Dermis microvascular lymphatic vessel endothelial cell (primary cell): Measurements from ENCODE around the gene CTF1. TPM values are rescaled to one million over a fixed set of nuclear protein-coding genes. Genes with fewer than 3 reads are reported as not detected.

Source experiments
- DNase-seq, 2 donors: peaks; one replicate each; pipeline versions ENCODE4 v3.0.0 to v3.0.0-alpha.2; 2010; ENCODE audit warnings: low read depth in 2 of 2
- total RNA-seq: library from RNA; depleted of rRNA; stranded (reverse); fragments of >200 nt; gene quantifications from 2 replicates; pipeline ENCODE4 v1.2.1, GENCODE V29; 2014

CTF1 gene
- total RNA-seq, 1 donor from 2014 or later = 0.13 TPM

DNA sequence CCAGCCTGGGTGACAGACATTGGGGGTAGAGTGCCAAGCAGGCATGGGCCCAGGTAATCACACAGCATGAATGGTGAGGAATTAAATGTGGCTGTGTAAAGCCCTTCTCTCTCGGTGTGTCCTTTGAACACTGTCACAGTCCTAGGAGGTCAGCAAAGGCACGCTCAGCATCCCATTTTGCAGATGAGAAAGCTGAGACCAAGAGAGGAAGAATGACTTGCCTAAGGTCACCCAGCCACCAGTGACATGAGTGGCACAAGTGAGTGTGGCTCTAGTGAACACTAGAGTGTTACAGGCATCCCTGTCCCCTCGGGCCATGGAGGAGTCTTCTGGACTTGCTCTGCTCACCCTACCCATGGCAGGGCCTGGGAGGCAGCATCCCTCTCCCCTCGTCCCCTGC is 10.7 kb downstream of the CTF1 start:
- DNase-seq = no peak

DNA sequence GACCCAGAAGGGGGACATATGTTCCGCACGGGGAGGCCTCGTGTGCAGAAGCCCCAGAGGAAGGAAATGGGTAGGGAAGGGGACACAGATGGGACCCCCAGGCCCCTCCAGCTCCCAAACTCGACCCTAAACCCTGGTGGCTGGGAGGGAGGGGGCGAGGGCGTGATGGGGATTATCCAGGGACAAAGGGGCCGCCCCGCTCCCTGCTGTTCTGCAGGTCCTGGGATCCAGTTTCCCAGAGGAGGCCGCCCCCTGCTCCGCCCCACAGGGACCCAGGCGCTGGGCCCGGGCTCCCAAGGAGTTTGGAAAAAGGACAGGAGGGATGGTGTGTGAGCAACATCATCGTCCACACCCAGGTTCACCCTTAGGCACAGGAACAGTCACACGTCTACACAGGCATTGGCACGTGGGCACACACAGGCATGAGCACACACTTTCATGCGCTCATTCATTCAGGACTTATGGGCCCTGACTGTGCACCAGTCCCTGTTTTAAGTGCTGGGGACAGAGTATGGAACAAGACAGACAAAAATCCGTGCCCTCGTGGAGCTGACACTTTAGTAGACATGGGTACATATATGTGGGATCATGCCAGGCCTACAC is 14.1 kb downstream of the CTF1 start:
- DNase-seq = no peak

DNA sequence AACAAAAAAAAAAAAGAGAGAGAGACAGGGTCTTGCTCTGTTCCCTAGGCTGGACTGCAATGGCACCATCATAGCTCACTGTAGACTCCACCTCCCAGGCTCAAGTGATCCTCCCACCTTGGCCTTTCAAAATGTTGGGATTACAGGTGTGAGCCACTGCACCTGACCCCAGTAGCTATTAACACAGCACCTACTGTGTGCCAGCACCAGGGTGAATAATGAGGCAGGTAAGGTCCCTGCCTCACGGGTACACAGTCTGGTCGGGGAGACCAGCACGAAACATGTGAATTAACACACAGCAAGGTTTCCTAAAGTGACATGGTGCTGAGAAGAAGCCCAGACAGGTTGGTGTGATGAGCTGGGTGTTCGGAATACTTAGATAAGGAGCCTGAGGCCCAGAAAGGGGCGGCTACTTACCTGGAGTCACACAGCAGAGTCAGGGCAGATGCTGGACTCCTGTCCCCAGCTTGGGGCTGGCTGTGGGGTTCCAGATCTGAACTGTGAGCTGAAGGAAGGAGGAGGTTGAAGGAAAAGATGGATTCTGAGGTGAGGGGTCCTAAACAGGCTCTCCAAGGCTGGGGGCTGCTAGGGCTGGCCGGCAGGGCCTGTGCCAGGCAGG is 16.5 kb downstream of the CTF1 start:
- DNase-seq = no peak

DNA sequence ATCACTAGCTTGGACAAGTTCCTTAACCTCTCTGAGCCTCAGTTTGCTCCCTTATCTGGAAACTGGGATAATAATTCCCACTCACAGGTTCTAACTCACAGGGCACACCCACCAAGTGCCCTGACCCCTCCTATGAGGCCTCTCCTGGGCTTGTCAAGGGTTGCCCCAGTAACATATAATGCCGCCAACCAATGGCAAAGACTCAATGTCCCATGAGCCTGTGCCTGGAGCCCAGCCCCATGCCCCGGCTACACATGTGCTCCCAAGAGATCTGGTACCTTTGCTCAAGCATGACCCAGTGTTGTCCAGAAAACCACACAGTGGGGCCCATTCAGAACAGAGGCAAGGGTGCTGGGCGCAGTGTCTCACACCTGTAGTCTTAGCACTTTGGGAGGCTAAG is 18.4 kb downstream of the CTF1 start:
- no peak for DNase-seq

DNA sequence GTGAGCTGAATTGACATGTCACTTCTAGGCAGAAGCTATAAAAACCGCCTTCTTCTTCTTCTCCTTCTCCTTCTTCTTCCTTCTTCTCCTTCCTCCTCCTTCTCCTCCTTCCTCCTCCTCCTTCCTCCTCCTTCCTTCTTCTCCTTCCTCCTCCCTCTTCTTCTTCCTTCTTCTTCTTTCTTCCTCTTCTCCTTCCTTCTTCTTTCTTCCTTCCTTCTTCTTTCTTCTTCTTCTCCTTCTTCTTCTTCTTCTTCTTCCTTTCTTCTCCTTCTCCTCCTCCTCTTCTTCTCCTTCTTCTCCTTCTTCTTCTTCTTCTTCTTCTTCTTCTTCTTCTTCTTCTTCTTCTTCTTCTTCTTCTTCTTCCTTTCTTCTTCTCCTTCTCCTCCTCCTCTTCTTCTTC is 22.2 kb downstream of the CTF1 start:
- no peak for DNase-seq

DNA sequence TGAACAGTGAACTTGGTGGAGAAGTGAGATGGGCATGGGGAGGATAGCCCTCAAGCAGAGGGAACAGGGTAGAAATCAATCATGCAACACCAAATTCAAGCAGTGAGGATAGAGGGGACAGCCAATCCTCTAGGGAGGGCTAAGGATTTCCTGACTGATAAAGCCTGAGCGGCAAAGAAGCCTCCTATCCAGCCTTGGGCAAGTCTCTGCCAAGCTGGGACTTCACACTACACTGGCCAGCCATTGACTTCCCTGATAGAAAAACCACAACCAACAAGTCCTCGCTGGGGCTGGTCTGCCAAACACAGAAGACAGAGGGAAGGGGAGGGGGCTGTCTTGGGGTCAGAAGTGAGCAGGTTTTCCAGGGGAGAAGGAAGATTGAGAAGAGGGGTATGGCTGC is 24.5 kb downstream of the CTF1 start:
- DNase-seq = no peak

DNA sequence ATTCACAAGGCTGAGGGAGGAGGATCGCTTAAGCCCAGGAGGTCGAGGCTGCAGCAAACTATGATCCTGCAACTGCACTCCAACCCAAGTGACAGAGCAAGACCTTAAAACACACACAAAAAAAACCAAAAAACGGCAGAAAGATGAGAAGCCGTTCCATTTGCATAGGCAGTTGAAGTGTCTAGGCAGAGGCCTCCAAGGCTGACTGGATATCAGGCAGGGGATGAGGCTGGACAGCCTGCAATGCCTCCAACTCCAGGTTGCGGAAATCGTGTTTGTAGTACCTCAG is 25.0 kb downstream of the CTF1 start:
- DNase-seq = no peak

DNA sequence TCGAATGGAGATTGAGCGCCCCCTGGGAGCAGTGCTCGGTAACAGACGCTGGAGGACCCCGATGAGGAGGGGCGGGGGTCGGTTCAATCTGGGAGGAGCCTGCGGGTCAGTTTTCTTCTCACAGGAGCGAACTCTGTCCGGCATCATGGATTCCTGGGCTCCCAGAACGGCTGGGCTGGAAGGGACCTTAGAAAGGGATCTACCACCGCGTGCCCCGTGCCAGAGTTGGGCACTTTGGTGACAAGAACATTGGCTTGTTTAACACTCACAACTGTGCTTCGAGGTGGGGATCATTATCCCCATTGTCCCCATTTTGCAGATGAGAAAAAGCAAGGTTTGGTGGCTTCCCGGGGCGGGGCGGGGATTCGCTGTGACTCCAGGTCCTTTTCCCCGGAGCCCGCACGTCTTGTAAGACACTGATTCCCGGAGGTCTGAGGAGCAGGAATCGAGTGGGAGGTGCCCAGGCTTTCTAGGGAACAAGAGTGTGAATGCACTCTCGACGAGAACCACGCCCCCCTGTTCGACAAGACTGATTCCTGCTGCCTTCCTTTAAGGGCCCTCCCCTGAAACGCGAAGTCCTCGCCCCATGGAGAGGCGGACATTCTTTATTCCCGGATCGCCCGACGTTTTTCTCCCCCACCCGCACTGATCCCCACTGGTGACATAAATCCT is 25.5 kb downstream of the CTF1 start:
- peak; percentile 83 to 91 for DNase-seq

DNA sequence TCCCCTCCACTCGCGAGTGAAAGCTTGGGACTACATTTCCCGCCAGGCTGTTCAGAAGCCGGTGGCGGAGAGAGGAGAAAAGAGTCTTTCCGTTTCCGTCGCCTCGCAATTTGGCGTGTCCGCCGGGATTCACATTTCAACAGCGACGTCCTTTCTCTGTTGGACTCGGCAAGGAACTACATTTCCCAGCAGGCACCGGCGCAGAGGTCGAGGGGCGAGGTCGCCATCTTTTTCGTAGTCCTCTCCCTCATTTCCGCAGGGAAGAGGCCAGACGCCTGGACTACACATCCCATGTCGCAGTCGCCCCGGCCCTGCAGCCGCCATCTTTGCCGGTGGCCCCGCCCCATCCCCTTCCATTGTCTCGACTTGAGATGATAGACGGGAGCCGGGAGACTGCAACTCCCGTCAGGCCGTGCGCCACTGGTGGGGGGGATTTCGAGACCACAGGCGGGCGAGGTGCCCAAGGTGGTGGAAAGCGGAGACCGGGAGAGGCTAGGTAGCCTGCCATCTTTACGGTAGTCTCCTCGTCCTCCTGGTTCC is 26.1 kb downstream of the CTF1 start:
- peak; percentile 99 to 100 for DNase-seq

DNA sequence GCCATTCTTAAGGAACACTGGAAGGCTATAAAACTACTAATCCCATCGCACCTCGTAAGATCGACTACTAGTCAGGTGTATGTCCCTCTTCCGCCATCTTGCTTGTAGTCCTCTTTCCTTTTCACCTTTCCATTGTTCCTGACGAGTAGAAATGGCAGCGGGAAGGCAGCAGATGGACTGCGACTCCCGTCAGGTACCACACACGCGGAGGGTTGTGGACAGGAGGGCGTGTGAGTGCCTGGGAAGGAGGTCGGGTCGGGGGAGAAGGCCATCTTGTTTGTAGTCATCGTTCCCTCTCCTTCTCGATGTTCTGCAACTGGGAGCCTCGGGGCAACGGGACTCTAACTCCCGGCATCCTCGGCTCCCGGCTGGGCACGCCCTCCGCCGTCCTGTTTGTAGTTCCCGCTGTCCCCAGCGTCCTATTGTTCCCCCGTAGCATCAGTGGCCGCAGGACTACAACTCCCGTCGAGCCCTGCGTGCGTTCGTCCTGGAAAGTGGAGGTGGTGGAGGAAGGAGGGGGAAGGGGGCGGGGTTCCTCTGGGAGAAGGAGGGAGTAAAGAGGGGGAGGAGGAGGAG is 26.6 kb downstream of the CTF1 start:
- peak; percentile 98 to 100 for DNase-seq

DNA sequence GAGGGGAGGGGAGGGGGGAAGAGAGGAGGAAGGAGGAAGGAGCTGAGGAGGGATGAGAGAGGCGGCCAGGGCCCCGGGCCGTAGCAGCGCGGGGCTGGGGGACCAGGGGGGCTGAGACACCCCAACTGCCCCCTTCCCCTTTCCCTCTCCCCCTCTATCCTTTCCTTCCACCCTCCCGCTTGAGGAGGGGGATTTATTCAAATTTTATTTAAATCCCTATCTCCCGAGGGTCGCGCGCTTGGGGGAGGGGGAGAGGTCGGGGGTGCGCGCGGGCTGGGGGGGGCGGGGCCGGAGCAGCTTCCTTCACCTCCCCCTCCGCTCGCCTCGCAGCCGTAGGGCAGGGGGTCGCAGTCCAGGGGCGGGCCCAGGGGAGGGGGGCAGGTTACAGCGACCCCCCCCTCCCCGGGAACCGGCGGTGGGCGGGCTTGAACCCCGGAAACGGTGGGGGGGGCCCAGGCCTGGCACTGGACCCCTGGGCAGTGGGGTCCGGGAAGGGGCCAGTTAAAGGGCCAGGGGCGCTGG is 27.2 kb downstream of the CTF1 start, which contains the start of gene FBXL19:
Gene FBXL19 (plus strand): TSS at position 19 of the 522 bp plus-strand sequence. CDS start 2,183 bp downstream, outside the sequence.
- no peak for DNase-seq

DNA sequence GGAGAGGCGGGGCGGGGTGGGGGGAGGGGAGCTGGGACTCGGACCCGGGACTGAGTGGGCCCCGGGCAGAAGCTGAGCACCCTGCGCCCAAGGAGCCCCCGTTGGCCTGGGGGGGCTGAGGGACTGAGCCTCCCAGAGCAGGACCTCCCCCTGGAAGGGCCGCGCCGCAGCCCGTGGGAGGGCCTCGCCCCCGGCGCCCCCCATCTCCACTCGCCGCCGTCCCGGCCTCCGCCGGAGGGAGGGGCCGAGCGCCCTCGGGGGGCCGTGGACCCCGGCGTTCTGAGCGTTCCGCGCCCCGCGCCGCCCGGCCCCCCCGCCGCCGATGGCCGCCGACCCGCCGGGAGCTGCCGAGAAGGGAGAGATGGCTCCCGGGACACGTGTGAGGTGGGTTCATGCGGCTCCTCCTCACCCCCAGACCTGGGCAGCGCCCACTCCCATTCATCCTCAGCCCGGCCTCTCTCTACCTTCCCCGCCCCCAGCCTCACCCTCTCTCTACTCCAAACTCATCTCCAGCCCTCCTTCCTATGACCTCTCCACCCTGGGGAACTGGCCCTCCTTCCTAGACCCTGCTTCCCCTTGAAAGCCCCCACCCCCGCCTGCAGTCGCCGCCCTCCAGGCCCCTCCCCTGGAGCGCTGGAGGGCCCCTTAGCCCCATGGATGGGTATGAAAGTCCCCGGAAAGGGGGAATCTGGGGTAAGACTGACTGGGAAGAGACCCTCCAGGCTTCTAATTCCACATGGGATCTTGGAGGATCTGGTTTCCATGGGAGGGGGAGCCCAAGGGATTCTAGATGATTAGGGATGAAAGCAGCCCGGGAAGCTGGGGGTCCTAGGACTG is 27.9 kb downstream of the CTF1 start:
- no peak for DNase-seq

DNA sequence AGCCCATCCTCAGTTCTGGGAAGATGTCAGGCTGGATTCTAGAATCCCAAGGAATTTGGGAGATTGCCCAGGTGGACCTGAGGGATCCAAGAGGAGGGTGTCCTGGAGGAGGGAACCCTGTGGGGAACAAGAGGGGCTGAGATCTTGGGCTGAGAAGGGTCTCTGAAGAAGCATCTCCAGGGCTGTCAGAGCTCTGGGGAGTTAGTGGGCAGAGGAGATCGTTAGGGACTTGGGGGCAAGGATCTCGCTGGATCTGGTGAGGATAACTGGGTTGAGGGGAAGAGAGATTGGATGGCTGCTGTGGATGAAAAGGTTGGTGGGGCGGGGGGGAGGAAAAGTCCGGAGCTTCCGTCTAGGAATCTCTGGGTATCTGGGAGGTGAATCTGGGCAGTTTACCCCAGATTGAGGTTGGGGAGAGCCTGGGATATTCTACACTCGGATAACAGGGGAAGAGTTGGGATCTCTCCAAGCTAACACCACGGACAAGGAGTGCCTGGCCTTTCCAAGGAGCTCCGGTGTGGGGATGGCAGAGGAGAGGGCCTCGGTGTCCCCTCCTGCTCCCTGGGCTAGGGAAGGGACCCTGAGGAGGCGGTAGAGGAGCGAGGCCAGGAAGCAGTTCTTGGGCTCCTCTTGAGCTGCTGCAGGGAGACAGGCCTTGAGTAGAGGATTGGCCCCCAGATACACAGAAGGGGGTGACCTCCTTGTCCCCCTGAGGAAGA is 28.7 kb downstream of the CTF1 start:
- DNase-seq = no peak

DNA sequence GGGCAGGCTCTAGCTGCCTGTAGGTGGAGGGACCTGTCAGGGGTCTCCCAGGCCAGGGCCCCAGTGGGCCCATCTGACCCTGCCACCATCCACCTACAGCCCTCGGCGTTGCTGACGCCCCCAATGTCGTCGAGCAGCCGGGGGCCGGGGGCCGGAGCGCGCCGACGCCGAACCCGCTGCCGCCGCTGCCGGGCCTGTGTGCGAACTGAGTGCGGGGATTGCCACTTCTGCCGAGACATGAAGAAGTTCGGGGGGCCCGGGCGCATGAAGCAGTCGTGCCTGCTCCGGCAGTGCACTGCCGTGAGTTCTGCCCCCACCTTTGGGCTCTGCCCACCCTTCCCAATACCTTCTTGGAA is 29.2 kb downstream of the CTF1 start:
- no peak for DNase-seq

DNA sequence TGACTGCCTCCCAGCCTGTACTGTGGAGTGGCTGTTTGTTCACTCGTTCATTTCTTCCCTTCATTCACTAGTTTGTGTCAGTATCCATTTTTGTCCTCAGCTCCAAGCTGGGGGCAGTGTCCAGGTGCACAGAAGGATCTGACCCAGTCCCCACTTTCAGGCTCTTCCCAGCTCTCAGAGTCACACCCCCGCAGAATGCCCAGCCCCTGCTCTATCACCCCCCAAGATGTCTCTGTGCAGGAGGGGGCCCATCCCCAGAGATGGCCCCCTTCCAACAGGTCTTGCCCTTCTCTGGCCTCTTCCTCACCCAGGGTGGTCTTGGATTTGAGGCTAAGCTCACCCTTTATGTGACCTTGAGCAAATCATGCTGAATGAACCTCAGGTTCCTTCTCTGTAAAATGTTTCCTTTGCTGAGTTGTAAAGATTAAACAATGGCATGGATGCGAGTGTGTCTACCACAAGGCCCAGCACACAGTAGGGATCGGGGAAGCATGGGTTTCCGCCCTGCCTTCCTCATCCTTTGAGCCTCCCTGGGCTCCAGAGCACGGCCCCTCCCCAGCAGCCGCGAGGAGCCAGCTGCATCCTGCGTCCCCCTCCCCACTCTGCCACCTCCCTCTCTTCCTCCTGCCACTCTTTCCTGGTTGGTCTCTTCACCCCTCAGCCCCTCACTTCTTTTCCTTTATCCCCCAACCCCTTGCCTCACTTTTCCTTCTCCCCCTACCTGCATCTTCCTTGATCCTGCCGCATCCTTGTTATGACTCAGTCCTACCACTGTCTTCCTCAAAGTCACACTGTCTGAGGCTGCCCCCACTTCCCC is 29.8 kb downstream of the CTF1 start:
- no peak for DNase-seq

DNA sequence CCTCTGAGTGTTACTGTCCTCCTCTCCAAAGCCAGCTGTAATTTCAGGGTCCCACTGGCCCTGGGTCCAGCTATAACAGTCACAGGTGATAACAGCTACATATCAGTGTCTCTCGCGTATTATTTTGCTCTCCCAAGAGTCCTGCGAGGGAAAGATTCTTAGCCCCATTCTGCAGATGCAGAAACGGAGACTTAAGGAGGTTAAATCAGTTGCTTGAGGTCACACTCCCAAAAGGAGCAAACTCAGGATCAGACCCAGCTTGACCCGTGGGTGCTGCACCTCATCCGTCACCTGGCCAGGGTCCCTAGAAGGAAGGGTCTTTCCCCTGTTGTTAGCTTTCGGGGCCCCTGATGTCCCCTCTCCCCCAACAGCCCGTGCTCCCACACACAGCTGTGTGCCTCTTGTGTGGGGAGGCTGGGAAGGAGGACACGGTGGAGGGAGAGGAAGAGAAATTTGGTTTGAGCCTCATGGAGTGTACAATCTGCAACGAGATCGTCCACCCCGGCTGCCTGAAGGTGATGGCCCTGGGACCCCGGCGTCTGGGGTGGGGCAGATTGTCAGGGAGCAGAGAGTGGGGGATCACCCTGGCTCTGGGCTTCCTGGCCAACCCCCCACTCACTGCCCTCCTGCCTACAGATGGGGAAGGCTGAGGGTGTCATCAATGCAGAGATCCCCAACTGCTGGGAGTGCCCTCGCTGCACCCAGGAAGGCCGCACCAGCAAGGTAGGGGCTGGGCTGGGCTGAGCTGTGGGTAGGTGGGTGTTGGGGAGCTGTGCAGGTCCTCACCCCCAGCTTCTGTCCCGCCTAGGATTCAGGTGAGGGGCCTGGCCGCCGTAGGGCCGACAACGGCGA is 30.7 kb downstream of the CTF1 start:
- DNase-seq = no peak

DNA sequence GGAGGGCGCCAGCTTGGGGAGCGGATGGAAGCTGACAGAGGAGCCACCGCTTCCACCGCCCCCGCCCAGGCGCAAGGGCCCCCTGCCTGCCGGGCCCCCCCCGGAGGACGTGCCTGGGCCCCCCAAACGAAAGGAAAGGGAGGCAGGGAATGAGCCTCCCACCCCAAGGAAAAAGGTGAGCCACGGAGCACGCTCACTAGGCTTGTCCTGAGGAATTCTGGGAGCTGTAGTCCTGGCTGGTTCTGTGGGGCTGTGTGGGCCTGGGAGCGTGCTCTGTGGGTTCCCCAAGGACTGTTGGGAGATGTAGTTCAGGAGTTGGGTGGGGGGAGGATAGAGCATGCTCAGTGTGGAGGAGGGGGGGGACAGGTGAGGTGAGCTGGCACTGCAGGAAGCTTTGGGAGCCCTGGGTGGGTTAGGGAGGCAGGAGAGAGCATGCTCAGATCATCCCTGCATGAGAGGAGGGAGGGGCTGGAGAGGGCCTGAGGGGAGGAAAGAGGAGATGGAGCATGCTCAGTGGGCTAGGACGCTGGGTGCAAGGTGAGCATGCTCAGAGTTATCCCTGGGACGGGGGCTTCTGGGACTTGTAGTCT is 31.5 kb downstream of the CTF1 start:
- DNase-seq = peak; percentile 21 to 45

DNA sequence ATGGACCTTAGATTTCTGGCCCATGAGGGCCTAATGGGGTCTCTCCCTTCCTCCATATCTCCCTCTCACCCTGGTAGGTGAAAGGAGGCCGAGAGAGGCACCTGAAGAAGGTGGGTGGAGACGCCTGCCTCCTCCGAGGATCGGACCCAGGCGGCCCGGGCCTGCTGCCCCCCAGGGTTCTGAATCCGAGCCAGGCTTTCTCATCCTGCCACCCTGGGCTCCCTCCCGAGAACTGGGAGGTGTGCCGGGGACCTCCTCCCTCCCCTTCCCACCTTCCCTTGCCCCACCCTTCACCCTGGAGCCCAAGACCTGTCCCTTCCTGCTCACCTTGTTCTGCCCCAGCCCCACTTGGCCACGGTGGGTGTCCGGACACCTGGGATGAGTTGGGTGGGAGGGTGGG is 32.0 kb downstream of the CTF1 start:
- no peak for DNase-seq

DNA sequence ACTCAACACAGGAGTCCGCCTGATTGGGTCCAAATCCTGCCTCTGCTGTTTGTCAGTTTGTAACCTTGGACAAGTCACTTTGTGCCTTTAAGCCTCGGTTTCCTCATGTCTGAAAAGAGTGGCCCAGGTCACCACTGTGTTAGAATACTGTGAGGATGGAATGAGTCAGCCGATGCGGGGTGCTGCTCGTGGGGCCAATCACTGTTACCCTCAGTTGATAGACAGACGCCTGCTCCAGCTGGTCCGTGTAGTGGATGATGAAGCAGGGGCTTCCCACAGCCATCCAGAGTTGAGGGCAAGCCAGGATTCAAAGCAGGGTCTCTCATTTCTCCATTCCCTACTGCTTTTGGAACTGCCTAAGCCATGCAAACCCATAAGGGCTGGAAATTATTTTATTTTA is 32.8 kb downstream of the CTF1 start:
- no peak for DNase-seq
